HEK293 (cell line): Measurements from ENCODE around the gene ACTR1A.

Source experiments
- CTCF ChIA-PET: fragments of 350-600 bp; formaldehyde crosslinking; extraction: SDS; loops from one replicate; lab custom pipeline; 2021; ENCODE audit warnings: antibody characterized with exemption; lab: Yijun Ruan, JAX
- POLR2A ChIA-PET: fragments of 300-600 bp; formaldehyde crosslinking; extraction: SDS; loops from one replicate; lab custom pipeline; 2020; ENCODE audit warnings: antibody characterized with exemption, inconsistent platforms; lab: Yijun Ruan, JAX
- H3K27ac ChIP-seq: fragments of 200-500 bp; sonication (Bioruptor generic); 2 replicates; pipeline ENCODE4 v1.5.1; 2014; ENCODE audit warnings: low read depth, low read length, control low read depth, inconsistent platforms; ENCODE audit errors: extremely low read depth
- H3K36me3 ChIP-seq, 2 experiments: fragments of 200-500 bp in 1 of 2; sonication (Bioruptor generic) in 1 of 2; 1 replicate in 1 of 2; 2 replicates in 1 of 2; pipeline ENCODE4 v1.5.1; 2014 to 2017; ENCODE audit warnings: inconsistent platforms in 2 of 2, low read length in 2 of 2; ENCODE audit not compliant: control insufficient read depth in 2 of 2, insufficient read depth in 1 of 2
- H3K4me1 ChIP-seq: fragments of 200-500 bp; sonication (Bioruptor generic); 2 replicates; pipeline ENCODE4 v1.5.1; 2014; ENCODE audit warnings: mild to moderate bottlenecking, low read length, inconsistent platforms; ENCODE audit not compliant: control insufficient read depth, insufficient read depth
- H3K4me3 ChIP-seq: 2 replicates; pipeline ENCODE4 v1.5.1; 2011; ENCODE audit warnings: low read depth, mild to moderate bottlenecking, control low read depth, low read length, moderate library complexity
- H3K9me3 ChIP-seq: fragments of 200-500 bp; sonication (Bioruptor generic); 2 replicates; pipeline ENCODE4 v1.5.1; 2014; ENCODE audit warnings: low read depth, low read length, inconsistent platforms; ENCODE audit not compliant: control insufficient read depth, insufficient read depth
- GLI2 ChIP-seq: fragments of 450-650 bp; formaldehyde crosslinking; IDR thresholded peaks from 2 replicates; pipeline ENCODE4; 2017; ENCODE audit warnings: missing biosample characterization, missing genetic modification characterization, low read depth, borderline replicate concordance
- ZBTB1 ChIP-seq: fragments of 450-650 bp; formaldehyde crosslinking; IDR thresholded peaks from 2 replicates; pipeline ENCODE4 v1.5.1; 2016; ENCODE audit warnings: missing biosample characterization, missing genetic modification characterization
- ZEB2 ChIP-seq: fragments of 450-650 bp; formaldehyde crosslinking; IDR thresholded peaks from 2 replicates; pipeline ENCODE4 v1.5.1; 2016; ENCODE audit warnings: missing biosample characterization, missing genetic modification characterization
- ZNF133 ChIP-seq: fragments of 450-650 bp; formaldehyde crosslinking; IDR thresholded peaks from 2 replicates; pipeline ENCODE4 v1.5.1; 2016; ENCODE audit warnings: missing biosample characterization, missing genetic modification characterization
- ZNF223 ChIP-seq: fragments of 450-650 bp; formaldehyde crosslinking; IDR thresholded peaks from 2 replicates; pipeline ENCODE4 v1.5.1; 2016; ENCODE audit warnings: missing biosample characterization, missing genetic modification characterization
- ZNF266 ChIP-seq: fragments of 450-650 bp; formaldehyde crosslinking; IDR thresholded peaks from 2 replicates; pipeline ENCODE4 v1.5.1; 2016; ENCODE audit warnings: missing biosample characterization, missing genetic modification characterization, low read depth
- ZNF426 ChIP-seq: fragments of 450-650 bp; formaldehyde crosslinking; IDR thresholded peaks from 2 replicates; pipeline ENCODE4 v1.5.1; 2017; ENCODE audit warnings: missing biosample characterization, missing genetic modification characterization, mild to moderate bottlenecking, inconsistent platforms, moderate library complexity
- ZNF529 ChIP-seq: fragments of 450-650 bp; formaldehyde crosslinking; IDR thresholded peaks from 2 replicates; pipeline ENCODE4 v1.5.1; 2017; ENCODE audit warnings: missing genetic modification characterization, missing biosample characterization; ENCODE audit not compliant: insufficient replicate concordance
- ZNF530 ChIP-seq: fragments of 450-650 bp; formaldehyde crosslinking; IDR thresholded peaks from 2 replicates; pipeline ENCODE4 v1.5.1; 2016; ENCODE audit warnings: low read depth, missing biosample characterization, missing genetic modification characterization
- ZNF544 ChIP-seq: fragments of 450-650 bp; formaldehyde crosslinking; IDR thresholded peaks from 2 replicates; pipeline ENCODE4 v1.5.0; 2017; ENCODE audit warnings: missing biosample characterization, missing genetic modification characterization
- ZNF596 ChIP-seq: fragments of 450-650 bp; IDR thresholded peaks from 2 replicates; pipeline ENCODE4 v1.5.0; 2018; ENCODE audit warnings: missing biosample characterization, mild to moderate bottlenecking, missing genetic modification characterization, moderate library complexity
- ZNF777 ChIP-seq: fragments of 450-650 bp; formaldehyde crosslinking; IDR thresholded peaks from 2 replicates; pipeline ENCODE4 v1.5.1; 2017; ENCODE audit warnings: missing biosample characterization, missing genetic modification characterization, borderline replicate concordance
- ZSCAN16 ChIP-seq: fragments of 450-650 bp; formaldehyde crosslinking; IDR thresholded peaks from 2 replicates; pipeline ENCODE4 v1.5.1; 2016; ENCODE audit warnings: missing biosample characterization, missing genetic modification characterization
- ZXDB ChIP-seq: fragments of 450-650 bp; formaldehyde crosslinking; IDR thresholded peaks from 2 replicates; pipeline ENCODE4 v1.5.1; 2016; ENCODE audit warnings: missing biosample characterization, missing genetic modification characterization
- TF ChIP-seq, protein P1 (sequence below): fragments of 450-650 bp; formaldehyde crosslinking; IDR thresholded peaks from 2 replicates; pipeline ENCODE4 v1.5.1; 2016; ENCODE audit warnings: missing biosample characterization, missing genetic modification characterization
- TF ChIP-seq, protein P2 (sequence below): fragments of 450-650 bp; formaldehyde crosslinking; IDR thresholded peaks from 2 replicates; pipeline ENCODE4 v1.5.1; 2016; ENCODE audit warnings: missing biosample characterization, missing genetic modification characterization
- TF ChIP-seq, protein P3 (sequence below): fragments of 450-650 bp; formaldehyde crosslinking; IDR thresholded peaks from 2 replicates; pipeline ENCODE4 v1.5.1; 2016; ENCODE audit warnings: missing biosample characterization, missing genetic modification characterization
- TF ChIP-seq, protein P4 (sequence below): fragments of 450-650 bp; formaldehyde crosslinking; IDR thresholded peaks from 2 replicates; pipeline ENCODE4 v1.5.1; 2016; ENCODE audit warnings: missing biosample characterization, missing genetic modification characterization
- TF ChIP-seq, protein P5 (sequence below): fragments of 450-650 bp; formaldehyde crosslinking; IDR thresholded peaks from 2 replicates; pipeline ENCODE4 v1.5.1; 2016; ENCODE audit warnings: missing biosample characterization, missing genetic modification characterization

The ACTR1A gene

DNA sequence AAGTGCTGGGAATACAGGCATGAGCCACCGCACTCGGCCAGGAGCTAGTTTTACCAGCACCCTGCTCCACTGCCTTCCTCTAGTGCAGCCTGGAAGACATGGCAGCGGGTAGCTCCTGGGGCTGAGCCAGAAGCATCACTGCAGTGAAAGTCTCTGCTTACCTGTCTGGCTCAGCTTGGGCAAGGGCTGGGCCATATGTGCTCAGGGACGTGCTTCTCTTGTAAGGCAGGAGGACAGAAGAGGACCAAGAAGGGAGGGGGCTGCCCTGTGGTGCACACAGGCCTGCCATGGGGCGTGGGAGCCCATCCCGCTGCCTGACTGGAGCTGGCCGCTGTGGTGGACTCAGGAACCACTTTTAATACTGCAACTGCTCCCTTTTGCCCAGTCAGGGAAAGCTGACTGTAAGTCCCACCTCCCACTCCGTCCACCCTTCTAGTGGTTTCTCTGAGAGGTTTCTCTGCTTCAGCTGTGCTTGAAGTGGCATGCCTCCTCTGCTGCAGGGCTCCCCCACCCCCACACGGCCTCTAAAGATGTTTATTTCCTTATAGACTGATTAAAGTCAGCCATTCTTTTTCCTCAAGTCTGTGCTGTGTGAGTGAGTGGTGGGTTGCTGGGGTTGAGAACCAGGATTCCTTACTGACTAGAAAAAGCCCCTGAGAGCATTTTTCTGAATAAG, 25.9 kb downstream of the ACTR1A start:
- no peak overlapping the region for H3K4me3 ChIP-seq
- no peak overlapping the region for H3K27ac ChIP-seq
- CTCF ChIA-PET, result no interaction called here
- H3K9me3 ChIP-seq, result no peaks in the 10 kb centered on the region
- H3K4me1 ChIP-seq, result no peaks in the 10 kb centered on the region
- POLR2A ChIA-PET, result interaction anchor here (0.8 kb wide), 1 partner anchor 53 kb away, joined by 3 read pairs; no protein-coding TSS in a partner anchor
- TF ChIP-seq ZNF133 (no peak), ZSCAN16 (tag by site-specific recombination) (no peak), ZNF223 (no peak), GLI2 (tag by site-specific recombination) (no peak), ZEB2 (tag by site-specific recombination) (no peak), ZNF596 (tag by site-specific recombination) (no peak), ZNF529 (tag by site-specific recombination) (no peak), ZNF777 (tag by site-specific recombination) (no peak), ZBTB1 (tag by site-specific recombination) (no peak), ZNF544 (tag by site-specific recombination) (no peak), ZNF266 (tag by site-specific recombination) (no peak), ZXDB (no peak), ZNF530 (tag by site-specific recombination) (no peak), ZNF426 (tag by site-specific recombination) (no peak)
- TF ChIP-seq, protein P1, sequence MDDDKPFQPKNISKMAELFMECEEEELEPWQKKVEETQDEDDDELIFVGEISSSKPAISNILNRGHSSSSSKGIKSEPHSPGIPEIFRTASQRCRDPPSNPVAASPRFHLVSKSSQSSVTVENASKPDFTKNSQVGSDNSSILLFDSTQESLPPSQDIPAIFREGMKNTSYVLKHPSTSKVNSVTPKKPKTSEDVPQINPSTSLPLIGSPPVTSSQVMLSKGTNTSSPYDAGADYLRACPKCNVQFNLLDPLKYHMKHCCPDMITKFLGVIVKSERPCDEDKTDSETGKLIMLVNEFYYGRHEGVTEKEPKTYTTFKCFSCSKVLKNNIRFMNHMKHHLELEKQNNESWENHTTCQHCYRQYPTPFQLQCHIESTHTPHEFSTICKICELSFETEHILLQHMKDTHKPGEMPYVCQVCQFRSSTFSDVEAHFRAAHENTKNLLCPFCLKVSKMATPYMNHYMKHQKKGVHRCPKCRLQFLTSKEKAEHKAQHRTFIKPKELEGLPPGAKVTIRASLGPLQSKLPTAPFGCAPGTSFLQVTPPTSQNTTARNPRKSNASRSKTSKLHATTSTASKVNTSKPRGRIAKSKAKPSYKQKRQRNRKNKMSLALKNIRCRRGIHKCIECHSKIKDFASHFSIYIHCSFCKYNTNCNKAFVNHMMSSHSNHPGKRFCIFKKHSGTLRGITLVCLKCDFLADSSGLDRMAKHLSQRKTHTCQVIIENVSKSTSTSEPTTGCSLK, result no peak
- TF ChIP-seq, protein P2, sequence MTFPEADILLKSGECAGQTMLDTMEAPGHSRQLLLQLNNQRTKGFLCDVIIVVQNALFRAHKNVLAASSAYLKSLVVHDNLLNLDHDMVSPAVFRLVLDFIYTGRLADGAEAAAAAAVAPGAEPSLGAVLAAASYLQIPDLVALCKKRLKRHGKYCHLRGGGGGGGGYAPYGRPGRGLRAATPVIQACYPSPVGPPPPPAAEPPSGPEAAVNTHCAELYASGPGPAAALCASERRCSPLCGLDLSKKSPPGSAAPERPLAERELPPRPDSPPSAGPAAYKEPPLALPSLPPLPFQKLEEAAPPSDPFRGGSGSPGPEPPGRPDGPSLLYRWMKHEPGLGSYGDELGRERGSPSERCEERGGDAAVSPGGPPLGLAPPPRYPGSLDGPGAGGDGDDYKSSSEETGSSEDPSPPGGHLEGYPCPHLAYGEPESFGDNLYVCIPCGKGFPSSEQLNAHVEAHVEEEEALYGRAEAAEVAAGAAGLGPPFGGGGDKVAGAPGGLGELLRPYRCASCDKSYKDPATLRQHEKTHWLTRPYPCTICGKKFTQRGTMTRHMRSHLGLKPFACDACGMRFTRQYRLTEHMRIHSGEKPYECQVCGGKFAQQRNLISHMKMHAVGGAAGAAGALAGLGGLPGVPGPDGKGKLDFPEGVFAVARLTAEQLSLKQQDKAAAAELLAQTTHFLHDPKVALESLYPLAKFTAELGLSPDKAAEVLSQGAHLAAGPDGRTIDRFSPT, result no peak
- TF ChIP-seq, protein P3, sequence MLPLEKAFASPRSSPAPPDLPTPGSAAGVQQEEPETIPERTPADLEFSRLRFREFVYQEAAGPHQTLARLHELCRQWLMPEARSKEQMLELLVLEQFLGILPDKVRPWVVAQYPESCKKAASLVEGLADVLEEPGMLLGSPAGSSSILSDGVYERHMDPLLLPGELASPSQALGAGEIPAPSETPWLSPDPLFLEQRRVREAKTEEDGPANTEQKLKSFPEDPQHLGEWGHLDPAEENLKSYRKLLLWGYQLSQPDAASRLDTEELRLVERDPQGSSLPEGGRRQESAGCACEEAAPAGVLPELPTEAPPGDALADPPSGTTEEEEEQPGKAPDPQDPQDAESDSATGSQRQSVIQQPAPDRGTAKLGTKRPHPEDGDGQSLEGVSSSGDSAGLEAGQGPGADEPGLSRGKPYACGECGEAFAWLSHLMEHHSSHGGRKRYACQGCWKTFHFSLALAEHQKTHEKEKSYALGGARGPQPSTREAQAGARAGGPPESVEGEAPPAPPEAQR (tag by site-specific recombination), result no peak
- TF ChIP-seq, protein P4, sequence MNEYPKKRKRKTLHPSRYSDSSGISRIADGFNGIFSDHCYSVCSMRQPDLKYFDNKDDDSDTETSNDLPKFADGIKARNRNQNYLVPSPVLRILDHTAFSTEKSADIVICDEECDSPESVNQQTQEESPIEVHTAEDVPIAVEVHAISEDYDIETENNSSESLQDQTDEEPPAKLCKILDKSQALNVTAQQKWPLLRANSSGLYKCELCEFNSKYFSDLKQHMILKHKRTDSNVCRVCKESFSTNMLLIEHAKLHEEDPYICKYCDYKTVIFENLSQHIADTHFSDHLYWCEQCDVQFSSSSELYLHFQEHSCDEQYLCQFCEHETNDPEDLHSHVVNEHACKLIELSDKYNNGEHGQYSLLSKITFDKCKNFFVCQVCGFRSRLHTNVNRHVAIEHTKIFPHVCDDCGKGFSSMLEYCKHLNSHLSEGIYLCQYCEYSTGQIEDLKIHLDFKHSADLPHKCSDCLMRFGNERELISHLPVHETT, result no peak
- TF ChIP-seq, protein P5, sequence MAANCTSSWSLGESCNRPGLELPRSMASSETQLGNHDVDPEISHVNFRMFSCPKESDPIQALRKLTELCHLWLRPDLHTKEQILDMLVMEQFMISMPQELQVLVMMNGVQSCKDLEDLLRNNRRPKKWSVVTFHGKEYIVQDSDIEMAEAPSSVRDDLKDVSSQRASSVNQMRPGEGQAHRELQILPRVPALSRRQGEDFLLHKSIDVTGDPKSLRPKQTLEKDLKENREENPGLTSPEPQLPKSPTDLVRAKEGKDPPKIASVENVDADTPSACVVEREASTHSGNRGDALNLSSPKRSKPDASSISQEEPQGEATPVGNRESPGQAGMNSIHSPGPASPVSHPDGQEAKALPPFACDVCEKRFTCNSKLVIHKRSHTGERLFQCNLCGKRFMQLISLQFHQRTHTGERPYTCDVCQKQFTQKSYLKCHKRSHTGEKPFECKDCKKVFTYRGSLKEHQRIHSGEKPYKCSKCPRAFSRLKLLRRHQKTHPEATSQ (tag by site-specific recombination), result no peak
- peaks cover 6 to 42% of the 10 kb centered on the region in 2 experiments for H3K36me3 ChIP-seq
